UCSD-AML1 (cell line): ENCODE results near the gene POLR1D.

Source experiments
- DNase-seq: peaks from one replicate; lab custom pipeline; 2025; ENCODE audit not compliant: unreplicated experiment; lab: John Stamatoyannopoulos, UW

The POLR1D gene

GRCh38 chr13:27670861-27671260 is 49.2 kb downstream of the POLR1D start:
- no peak for DNase-seq

- DNase-seq = no peak
Measured at GRCh38 chr13:27672025-27672424, 50.3 kb downstream of the POLR1D start.
